ENCODE measurements around the gene ZNF831.

GRCh38 chr20:59183751-59184150, 20.1 kb downstream of the ZNF831 start:
- TF ChIP-seq TAF1 (IDR thresholded peaks at IDR 0.05; ENCODE audit: borderline replicate concordance, low read depth, low read length) (no peak), FOXM1 (IDR thresholded peaks at IDR 0.05; ENCODE audit: low read depth) (no peak), CTCF (IDR thresholded peaks at IDR 0.05) (no peak), GATA2 (CRISPR knock-in tag; IDR thresholded peaks at IDR 0.05) (no peak), USF1 (IDR thresholded peaks at IDR 0.05; ENCODE audit: borderline replicate concordance, low read depth) (no peak), EZH2phosphoT487 (IDR thresholded peaks at IDR 0.05; ENCODE audit: borderline replicate concordance, low read depth) (no peak), ZBTB33 (IDR thresholded peaks at IDR 0.05; ENCODE audit: borderline replicate concordance, low read depth) (no peak), YY1 (IDR thresholded peaks at IDR 0.05; ENCODE audit: low read depth) (no peak), GABPA (IDR thresholded peaks at IDR 0.05; ENCODE audit: low read depth) (no peak), RFX5 (IDR thresholded peaks at IDR 0.05; ENCODE audit: low read length) (no peak), RAD21 (IDR thresholded peaks at IDR 0.05; ENCODE audit: low read length) (no peak), TCF12 (IDR thresholded peaks at IDR 0.05) (no peak), FOSL2 (IDR thresholded peaks at IDR 0.05; ENCODE audit: borderline replicate concordance, low read depth) (no peak), USF2 (IDR thresholded peaks at IDR 0.05; ENCODE audit: borderline replicate concordance, low read depth, low read length) (no peak)
